C4-2B (cell line): ENCODE data around the gene CEP70.

ENCODE experiments used
- ZFX ChIP-seq: fragments of 450-650 bp; IDR thresholded peaks from 2 replicates; pipeline ENCODE4 v1.6.1; 2017
- TF ChIP-seq, protein P1 (sequence below): fragments of 450-650 bp; conservative IDR thresholded peaks from 2 replicates; pipeline ENCODE4 v1.5.1; 2017; ENCODE audit warnings: mild to moderate bottlenecking

DNA sequence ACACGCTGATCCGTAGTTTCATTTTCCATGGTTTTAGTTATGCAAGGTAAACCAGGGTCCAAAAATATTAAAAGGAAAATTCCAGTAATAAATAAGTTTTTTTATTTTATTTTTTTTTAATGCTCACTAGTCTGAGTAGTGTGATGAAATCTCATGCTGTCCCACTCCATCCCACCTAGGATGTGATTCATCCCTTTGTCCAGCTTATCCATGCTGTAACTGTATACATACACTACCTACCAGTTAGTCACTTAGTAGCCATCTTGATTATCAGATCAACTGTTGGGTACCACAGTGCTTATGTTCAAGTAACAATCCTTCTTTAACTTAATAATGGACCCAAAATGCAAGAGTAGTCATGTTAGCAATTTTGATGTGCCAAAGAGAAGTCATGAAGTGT lies 84.5 kb downstream of the CEP70 start:
- TF ChIP-seq, protein P1, sequence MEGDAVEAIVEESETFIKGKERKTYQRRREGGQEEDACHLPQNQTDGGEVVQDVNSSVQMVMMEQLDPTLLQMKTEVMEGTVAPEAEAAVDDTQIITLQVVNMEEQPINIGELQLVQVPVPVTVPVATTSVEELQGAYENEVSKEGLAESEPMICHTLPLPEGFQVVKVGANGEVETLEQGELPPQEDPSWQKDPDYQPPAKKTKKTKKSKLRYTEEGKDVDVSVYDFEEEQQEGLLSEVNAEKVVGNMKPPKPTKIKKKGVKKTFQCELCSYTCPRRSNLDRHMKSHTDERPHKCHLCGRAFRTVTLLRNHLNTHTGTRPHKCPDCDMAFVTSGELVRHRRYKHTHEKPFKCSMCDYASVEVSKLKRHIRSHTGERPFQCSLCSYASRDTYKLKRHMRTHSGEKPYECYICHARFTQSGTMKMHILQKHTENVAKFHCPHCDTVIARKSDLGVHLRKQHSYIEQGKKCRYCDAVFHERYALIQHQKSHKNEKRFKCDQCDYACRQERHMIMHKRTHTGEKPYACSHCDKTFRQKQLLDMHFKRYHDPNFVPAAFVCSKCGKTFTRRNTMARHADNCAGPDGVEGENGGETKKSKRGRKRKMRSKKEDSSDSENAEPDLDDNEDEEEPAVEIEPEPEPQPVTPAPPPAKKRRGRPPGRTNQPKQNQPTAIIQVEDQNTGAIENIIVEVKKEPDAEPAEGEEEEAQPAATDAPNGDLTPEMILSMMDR = no peak
- TF ChIP-seq ZFX = no peak
